GM12872 (cell line): ENCODE measurements around the gene PWWP2B.

Experiments
- CTCF ChIP-seq: IDR thresholded peaks from 3 replicates; pipeline ENCODE4 v1.5.1; 2011; ENCODE audit warnings: low read depth, mild to moderate bottlenecking, low read length, moderate library complexity; ENCODE audit not compliant: insufficient read depth

Gene PWWP2B

DNA sequence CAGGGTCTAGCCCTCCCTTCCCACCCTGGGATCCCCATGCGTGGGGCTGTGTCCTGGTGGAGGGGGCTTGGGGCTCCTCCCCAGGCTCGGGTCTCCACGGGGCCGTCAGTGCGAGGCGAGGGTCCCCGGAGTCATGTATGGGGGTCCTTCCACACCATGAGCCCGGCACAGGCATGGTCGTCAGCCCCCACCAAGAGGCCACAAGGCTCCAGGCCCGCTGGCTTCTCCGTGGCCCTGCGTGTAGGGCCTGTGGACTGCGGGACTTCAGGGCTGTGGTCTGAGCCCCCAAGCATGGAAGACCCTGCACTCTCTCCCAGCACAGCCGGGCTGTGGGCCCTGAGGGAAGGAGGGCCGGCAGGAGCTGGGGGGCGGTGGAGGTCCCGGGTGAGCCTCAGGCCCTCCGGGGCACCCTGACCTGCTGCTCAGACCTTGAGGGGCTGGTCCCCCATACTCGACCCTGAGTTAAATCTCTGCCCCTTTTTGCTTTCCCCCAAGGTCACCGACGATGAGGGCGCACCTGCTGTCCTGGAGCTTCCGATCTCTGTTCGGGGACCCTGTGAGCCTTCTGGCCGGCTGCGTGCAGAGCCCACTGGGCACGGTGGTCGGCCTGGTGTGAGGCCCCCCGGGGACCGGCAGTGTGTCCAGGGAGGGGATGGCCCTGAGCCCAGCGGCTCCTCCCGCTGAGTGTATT lies 19.7 kb downstream of the PWWP2B start:
- no peak for TF ChIP-seq CTCF

GRCh38 chr10:132417257-132417910 lies 20.4 kb downstream of the PWWP2B start:
- TF ChIP-seq CTCF: no peak

GRCh38 chr10:132417957-132418441 lies 21.0 kb downstream of the PWWP2B start:
- TF ChIP-seq CTCF: no peak

GRCh38 chr10:132418527-132419416 lies 21.8 kb downstream of the PWWP2B start:
- TF ChIP-seq CTCF: no peak

DNA sequence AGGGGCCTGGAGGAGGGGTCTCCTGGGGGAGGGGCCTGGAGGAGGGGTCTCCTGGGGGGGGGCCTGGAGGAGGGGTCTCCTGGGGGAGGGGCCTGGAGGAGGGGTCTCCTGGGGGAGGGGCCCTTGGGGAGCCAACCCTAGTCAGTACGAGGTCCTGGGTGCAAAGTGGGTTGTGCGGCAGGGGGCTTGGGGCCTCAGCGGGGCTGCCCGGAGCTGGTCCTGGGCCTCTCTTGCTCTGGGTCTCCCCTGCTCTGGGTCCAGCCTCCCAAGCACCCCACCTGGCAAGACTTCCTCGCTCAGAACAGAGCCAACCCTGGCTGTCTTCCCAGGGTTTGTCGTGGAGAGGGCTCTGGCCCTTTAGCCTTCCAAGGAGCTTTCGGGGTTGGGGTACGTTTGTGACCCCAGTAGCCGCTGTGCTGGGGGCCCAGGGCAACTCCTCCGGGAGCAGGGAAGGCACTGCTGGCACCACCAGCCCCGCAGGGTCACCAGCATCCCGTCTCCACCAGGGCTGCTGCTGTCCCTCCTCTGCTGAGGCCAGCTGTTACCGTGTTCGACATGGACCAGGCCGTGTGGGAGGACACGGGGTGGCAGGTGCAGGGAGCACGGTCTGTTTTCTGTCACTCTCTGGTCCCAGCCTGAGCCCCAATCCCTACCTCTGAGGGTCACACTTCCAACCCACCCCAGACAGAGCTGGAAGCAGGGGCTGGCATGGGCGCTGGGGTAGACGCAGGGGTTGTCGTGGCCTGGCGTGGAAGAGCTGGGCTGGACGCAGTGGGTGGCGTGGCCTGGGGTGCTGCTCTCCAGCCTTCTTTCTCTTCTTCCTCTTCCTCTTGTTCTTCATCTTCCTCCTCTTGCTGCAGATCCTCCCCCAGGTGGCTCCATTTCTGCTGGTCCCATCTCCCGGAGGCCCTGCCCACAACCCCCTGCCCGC lies 22.8 kb downstream of the PWWP2B start:
- TF ChIP-seq CTCF: no peak

- TF ChIP-seq CTCF: no peak
These were observed 23.5 kb downstream of the PWWP2B start for GRCh38 chr10:132420469-132420980.
